Activated CD8-positive, alpha-beta T cell treated with anti-CD3 and anti-CD28 coated beads, Interleukin-2, amount 10 ng/mL, durations not matched to agents 7 days and 5 days (primary cell): ENCODE measurements around the gene SPRN. TPM values are rescaled to one million over a fixed set of nuclear protein-coding genes. Genes with fewer than 3 reads are reported as not detected.
"Not testable (repeated sequence)": the region's sequence is repeated elsewhere in the genome, so short reads cannot be mapped to it uniquely, and the experiment has no call there.

Experiments
- ATAC-seq: fragments of 150-1000 bp; cut with Tn5 transposase; one replicate; pipeline ENCODE4 v1.10.0; 2021; ENCODE audit warnings: moderate library complexity
- CTCF ChIA-PET: fragments of 350-600 bp; sonication (Branson Sonifier 250); formaldehyde crosslinking; loops from one replicate; lab custom pipeline; 2021; ENCODE audit warnings: antibody characterized with exemption; lab: Charles Lee
- POLR2A ChIA-PET: fragments of 350-600 bp; sonication (Branson Sonifier 250); formaldehyde crosslinking; loops from one replicate; lab custom pipeline; 2021; ENCODE audit warnings: antibody characterized with exemption; lab: Charles Lee
- DNase-seq: peaks from one replicate; pipeline ENCODE4 v3.0.0-alpha.2; 2020
- H3K27ac Mint-ChIP-seq: one replicate; pipeline ENCODE4 v1.8.0; 2021; ENCODE audit warnings: mild to moderate bottlenecking, mixed read lengths
- H3K27me3 Mint-ChIP-seq: one replicate; pipeline ENCODE4 v1.8.0; 2021; ENCODE audit warnings: low read depth, mixed read lengths
- H3K36me3 Mint-ChIP-seq: one replicate; pipeline ENCODE4 v1.8.0; 2021; ENCODE audit warnings: low read depth, mixed read lengths
- H3K4me1 Mint-ChIP-seq: one replicate; pipeline ENCODE4 v1.8.0; 2021; ENCODE audit warnings: low read depth, mixed read lengths
- H3K4me3 Mint-ChIP-seq: one replicate; pipeline ENCODE4 v1.8.0; 2021; ENCODE audit warnings: mild to moderate bottlenecking, mixed read lengths
- H3K9me3 Mint-ChIP-seq: one replicate; pipeline ENCODE4 v1.8.0; 2022; ENCODE audit warnings: mixed read lengths; ENCODE audit not compliant: insufficient read depth
- microRNA-seq: library from miRNA; unstranded; fragments of <30 nt; microRNA quantifications from one replicate; pipeline ENCODE4 v1.2.0, GENCODE V29; 2022
- total RNA-seq, 2 experiments: library from RNA; stranded (reverse); gene quantifications; one replicate each; pipeline ENCODE4 v1.2.3, GENCODE V29; 2021

SPRN gene
- total RNA-seq, 2 experiments from 2014 or later, result not detected

DNA sequence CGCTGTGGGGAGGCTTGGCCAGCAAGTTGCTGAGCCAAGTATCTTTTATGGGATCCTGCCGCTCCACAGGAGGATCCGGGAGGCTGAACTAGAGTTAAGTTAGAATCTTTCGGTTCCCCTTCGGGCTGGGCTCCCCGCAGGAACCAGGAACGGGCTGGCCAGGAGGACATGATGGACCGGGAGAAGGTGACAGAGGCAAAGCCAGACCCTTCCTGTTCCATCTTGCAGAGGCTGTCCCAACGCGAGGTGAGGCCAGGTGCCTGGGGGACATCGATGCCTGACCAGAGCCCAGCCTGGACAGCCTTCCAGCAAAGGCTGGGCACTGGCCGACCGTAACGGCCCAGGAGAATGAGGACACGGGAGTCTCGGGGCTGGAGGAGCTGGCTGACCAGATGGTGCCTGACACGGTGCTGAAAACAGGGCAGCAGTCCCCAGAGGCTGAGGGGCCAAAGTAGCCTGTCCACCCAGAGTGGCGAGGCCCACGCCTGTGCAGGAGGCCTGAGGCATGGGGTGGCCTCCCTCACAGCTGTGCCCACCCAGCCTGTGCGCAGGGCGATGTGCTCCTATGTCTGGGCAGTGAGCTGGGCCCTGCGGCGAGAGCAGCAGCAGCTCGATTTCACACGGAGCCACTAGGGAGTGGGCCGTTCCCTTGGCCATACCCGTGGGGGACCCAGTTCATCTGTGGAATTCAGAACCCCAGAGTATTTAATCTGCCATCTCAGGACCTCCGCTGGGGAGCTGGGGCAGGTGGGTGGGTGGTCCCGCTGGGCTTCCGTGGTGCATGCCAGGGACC lies 47.2 kb downstream of the SPRN start:
- POLR2A ChIA-PET, result interaction anchor here (1.3 to 2.7 kb wide), 2 partner anchors 13 to 16 kb away, joined by 3 to 18 read pairs; no protein-coding TSS in a partner anchor
- peak overlapping the region; percentile 49 for H3K4me3 Mint-ChIP-seq
- no peak overlapping the region for H3K27ac Mint-ChIP-seq
- H3K27me3 Mint-ChIP-seq, result peaks cover 22% of the 10 kb centered on the region
- ATAC-seq, result no peak
- H3K9me3 Mint-ChIP-seq, result no peaks in the 10 kb centered on the region
- no peak for DNase-seq
- CTCF ChIA-PET, result no interaction called here
- H3K36me3 Mint-ChIP-seq, result no peaks in the 10 kb centered on the region
- H3K4me1 Mint-ChIP-seq, result peaks cover 13% of the 10 kb centered on the region

DNA sequence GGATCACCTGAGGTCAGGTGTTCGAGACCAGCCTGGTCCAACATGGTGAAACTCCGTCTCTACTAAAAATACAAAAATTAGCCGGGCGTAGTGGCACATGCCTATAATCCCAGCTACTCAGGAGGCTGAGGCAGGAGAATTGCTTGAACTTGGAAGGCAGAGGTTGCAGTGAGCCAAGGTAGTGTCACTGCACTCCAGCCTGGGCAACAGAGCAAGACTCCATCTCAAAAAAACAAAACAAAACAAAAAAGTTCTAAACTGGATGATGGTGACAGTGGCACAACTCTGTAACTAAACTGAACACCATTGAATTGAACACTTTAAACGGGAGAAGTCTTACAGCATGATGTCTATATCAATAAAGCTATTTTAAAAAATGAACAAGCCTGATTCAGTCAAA lies 48.2 kb downstream of the SPRN start:
- ATAC-seq, H3K36me3 Mint-ChIP-seq, H3K27ac Mint-ChIP-seq, DNase-seq, H3K9me3 Mint-ChIP-seq, H3K4me3 Mint-ChIP-seq, CTCF ChIA-PET: not testable (repeated sequence)
- POLR2A ChIA-PET, result interaction anchor here (2.7 kb wide), 1 partner anchor 14 kb away, joined by 18 read pairs; no protein-coding TSS in a partner anchor
- Mint-ChIP-seq H3K27me3 (peaks cover 22% of the 10 kb centered on the region), H3K4me1 (peaks cover 17% of the 10 kb centered on the region)

DNA sequence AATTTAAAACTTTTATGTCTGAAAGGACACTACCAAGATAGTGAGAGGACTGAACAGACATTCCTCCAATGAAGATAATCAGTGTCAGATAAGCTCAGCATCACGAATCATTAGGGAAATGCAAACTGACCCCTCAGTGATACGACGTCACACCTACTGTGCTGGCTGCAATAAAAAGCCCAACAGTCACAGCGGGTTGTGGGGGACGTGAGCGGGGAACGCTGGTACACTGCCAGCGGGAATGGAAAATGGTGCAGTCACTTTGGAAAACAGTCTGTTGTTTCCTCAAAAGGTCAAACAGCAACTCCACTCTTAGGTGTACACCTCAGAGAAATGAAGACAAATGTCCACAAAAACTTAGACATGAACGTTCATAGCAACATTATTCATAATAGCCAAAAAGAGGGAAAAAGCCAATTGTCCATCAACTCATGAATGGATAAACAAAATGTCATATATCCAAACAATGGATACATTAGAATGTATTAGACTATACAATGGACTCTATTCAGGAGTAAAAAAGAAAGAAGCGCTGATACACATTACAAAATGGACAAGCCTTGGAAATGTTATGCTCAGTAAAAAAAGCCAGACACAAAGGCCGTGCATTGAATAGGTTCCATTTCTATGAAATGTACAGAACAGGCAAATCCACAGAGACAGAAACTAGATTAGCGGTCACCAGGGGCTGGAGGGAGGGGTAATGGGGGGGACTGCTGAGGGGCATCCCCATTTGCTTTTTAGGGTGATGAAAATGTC lies 48.9 kb downstream of the SPRN start:
- Mint-ChIP-seq H3K4me3 (no peak overlapping the region), H3K4me1 (peaks cover 17% of the 10 kb centered on the region), H3K36me3 (peaks cover 4% of the 10 kb centered on the region), H3K27ac (no peak overlapping the region), H3K9me3 (no peaks in the 10 kb centered on the region), H3K27me3 (peaks cover 22% of the 10 kb centered on the region)
- no peak for ATAC-seq
- POLR2A ChIA-PET, result no interaction called here
- CTCF ChIA-PET, result no interaction called here
- DNase-seq, result no peak

DNA sequence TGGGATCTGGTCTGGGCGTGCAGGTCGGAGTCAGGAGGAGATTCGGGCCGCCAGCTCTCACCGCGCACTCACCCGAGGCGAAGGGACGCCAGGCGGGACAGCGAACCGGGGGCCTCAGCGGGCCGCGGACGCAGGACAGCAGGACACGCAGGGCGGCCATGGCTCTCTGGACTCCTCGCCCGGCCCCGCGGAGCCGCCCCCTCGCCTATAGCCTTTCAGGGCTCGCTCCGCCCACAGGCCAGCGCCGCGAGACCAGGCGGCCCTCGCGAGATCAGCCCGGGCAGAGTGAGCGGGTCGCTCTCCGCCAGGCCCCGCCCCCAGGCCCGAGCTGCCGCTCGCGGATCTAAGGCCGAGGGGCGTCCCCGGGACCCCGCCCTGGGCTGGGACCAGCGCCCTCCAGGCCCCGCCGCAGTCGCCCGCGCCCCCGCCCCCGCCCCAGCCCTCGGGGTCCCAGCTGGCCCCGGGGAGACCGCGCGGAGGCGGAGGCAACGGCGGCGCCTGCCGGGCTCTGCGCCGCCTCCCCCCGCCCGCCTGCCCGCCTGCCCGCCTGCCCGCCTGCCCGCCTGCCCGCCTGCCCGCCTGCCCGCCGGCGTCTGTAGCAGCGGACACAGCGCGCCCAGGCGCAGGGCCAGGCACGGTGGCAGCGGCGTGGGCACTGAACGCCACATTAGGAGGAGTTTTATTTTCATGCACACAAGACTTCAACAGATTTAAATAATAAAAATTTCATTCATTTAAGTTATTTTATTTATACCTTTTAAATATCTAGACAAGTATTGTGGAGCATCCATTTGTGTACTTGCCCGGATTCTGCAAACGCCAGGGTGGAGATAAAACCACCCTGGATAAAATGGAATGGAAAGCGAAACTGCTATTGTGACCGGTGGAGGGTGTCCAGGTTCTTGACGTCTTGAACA lies 51.0 kb downstream of the SPRN start, which contains the start of gene ECHS1:
TSS of gene ECHS1 (minus strand) at position 181 of the 917 bp plus-strand sequence. CDS start at position 160, 21 bp downstream.
- ChIA-PET CTCF (interaction anchor here (1.0 kb wide), 1 partner anchor 44 kb away, joined by 4 read pairs; no protein-coding TSS in a partner anchor), POLR2A (interaction anchor here (0.9 kb wide), 1 partner anchor 13 kb away, joined by 3 read pairs; no protein-coding TSS in a partner anchor)
- H3K9me3 Mint-ChIP-seq, result no peaks in the 10 kb centered on the region
- H3K4me1 Mint-ChIP-seq, result peaks cover 15% of the 10 kb centered on the region
- ATAC-seq (peak; percentile 99), DNase-seq (peak; percentile 95)
- peaks cover 12% of the 10 kb centered on the region for H3K36me3 Mint-ChIP-seq
- peak within 1 kb of the TSS; percentile 78 for H3K4me3 Mint-ChIP-seq
- H3K27me3 Mint-ChIP-seq, result peaks cover 22% of the 10 kb centered on the region
- peak within 1 kb of the TSS; percentile 73 for H3K27ac Mint-ChIP-seq

DNA sequence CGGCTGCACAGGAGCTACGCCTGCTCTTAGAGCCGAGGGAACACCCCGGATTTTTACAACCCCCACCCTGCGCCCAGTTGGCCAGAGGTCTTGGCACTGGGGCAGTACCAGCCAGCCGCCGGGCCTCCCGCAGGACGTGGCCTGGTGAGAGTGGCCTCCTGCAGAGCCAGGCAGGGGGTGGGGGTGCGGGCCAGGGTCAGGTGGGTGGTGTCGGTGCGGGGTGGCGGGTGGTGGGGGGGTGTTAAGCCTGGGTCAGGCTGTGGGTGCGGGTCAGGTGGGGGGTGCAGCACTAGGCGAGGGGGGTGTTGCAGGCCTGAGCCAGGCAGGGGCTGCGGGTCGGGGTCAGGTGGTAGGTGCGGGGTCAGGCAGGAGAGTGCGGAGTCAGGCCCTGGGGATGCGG lies 51.9 kb downstream of the SPRN start:
- ChIA-PET POLR2A (interaction anchor here (0.9 kb wide), 1 partner anchor 12 kb away, joined by 3 read pairs; no protein-coding TSS in a partner anchor), CTCF (no interaction called here)
- Mint-ChIP-seq H3K9me3 (no peaks in the 10 kb centered on the region), H3K4me3 (peak overlapping the region; percentile 73), H3K4me1 (peaks cover 15% of the 10 kb centered on the region), H3K27ac (no peak overlapping the region), H3K36me3 (peaks cover 12% of the 10 kb centered on the region), H3K27me3 (peaks cover 22% of the 10 kb centered on the region)
- DNase-seq (no peak), ATAC-seq (no peak)

Small RNA genes lying within 50 kb of the gene (microRNA-seq; reads per million reads assigned to microRNA genes)
- not detected for gene MIR3944

Other genes with a start within 250 kb of the SPRN start
- gene UTF1, start 194.4 kb downstream of the SPRN start, total RNA-seq, result not detected
- not detected for gene VENTX, start 186.8 kb downstream of the SPRN start, total RNA-seq
- 10 to 100 TPM; 69.9 to 75.5 TPM for gene ADAM8, start 147.8 kb downstream of the SPRN start, total RNA-seq
- gene TUBGCP2, start 115.8 kb downstream of the SPRN start, total RNA-seq, result 10 to 100 TPM; 53.5 to 59.0 TPM
- gene ZNF511, start 115.7 kb downstream of the SPRN start, total RNA-seq, result 10 to 100 TPM; 61.4 to 62.6 TPM
- not detected for gene CALY, start 87.7 kb downstream of the SPRN start, total RNA-seq
- gene PRAP1, start 77.3 kb downstream of the SPRN start, total RNA-seq, result not detected
- 10 to 100 TPM; 12.4 to 13.4 TPM for gene FUOM, start 66.6 kb downstream of the SPRN start, total RNA-seq
- gene ECHS1, start 51.3 kb downstream of the SPRN start, total RNA-seq, result 10 to 100 TPM; 47.0 to 48.5 TPM
- gene PAOX, start 45.4 kb downstream of the SPRN start, total RNA-seq, result 1 to 10 TPM; 5.8 to 6.5 TPM
- 10 to 100 TPM; 51.8 to 54.8 TPM for gene MTG1, start 30.5 kb downstream of the SPRN start, total RNA-seq
- 1 to 10 TPM; 2.0 to 2.7 TPM for gene SCART1, start 29.3 kb upstream of the SPRN start, total RNA-seq
- under 1 TPM in 1 of 2 experiments, not detected in 1; 0.13 TPM for gene CYP2E1, start 102.7 kb upstream of the SPRN start, total RNA-seq
- under 1 TPM in 1 of 2 experiments, not detected in 1; 0.21 TPM for gene SYCE1, start 141.0 kb upstream of the SPRN start, total RNA-seq
- gene FRG2B, start 202.2 kb upstream of the SPRN start, total RNA-seq, result not detected